OCI-LY1 (cell line): ENCODE measurements around the gene STEAP2.

Experiments
- H2AFZ ChIP-seq: fragments of 200-600 bp; sonication (generic), shearing (Covaris generic); 2 replicates; pipeline ENCODE4 v1.6.0; 2014; ENCODE audit warnings: antibody characterized with exemption, mild to moderate bottlenecking, low read length
- H3F3A ChIP-seq: fragments of 200-600 bp; sonication (generic), shearing (Covaris generic); 2 replicates; pipeline ENCODE4 v1.6.0; 2014; ENCODE audit warnings: mild to moderate bottlenecking, antibody characterized with exemption, low read length, moderate library complexity; ENCODE audit not compliant: insufficient read depth
- H3K27ac ChIP-seq: fragments of 200-600 bp; sonication (generic); 2 replicates; pipeline ENCODE4 v1.5.1; 2014; ENCODE audit warnings: low read length, mixed run types, mild to moderate bottlenecking, low read depth; ENCODE audit not compliant: poor library complexity, severe bottlenecking
- H3K27me3 ChIP-seq: fragments of 200-600 bp; sonication (generic); 2 replicates; pipeline ENCODE4 v1.6.0; 2014; ENCODE audit warnings: antibody characterized with exemption, mild to moderate bottlenecking, low read length, moderate library complexity; ENCODE audit not compliant: insufficient read depth
- H3K36me3 ChIP-seq: fragments of 200-600 bp; sonication (generic); 2 replicates; pipeline ENCODE4 v1.6.1; 2014; ENCODE audit warnings: mild to moderate bottlenecking, antibody characterized with exemption, low read length, moderate library complexity, mixed read lengths; ENCODE audit not compliant: insufficient read depth
- H3K4me1 ChIP-seq: fragments of 200-600 bp; sonication (generic); 2 replicates; pipeline ENCODE4 v1.5.1; 2014; ENCODE audit warnings: mild to moderate bottlenecking, low read length, moderate library complexity; ENCODE audit not compliant: insufficient read depth, severe bottlenecking
- H3K4me2 ChIP-seq: fragments of 200-600 bp; sonication (generic), shearing (Covaris generic); 2 replicates; pipeline ENCODE4 v1.6.1; 2014; ENCODE audit warnings: low read length
- H3K4me3 ChIP-seq: fragments of 200-600 bp; sonication (generic); 2 replicates; pipeline ENCODE4 v1.5.1; 2014; ENCODE audit warnings: low read length, low read depth, mild to moderate bottlenecking, mixed read lengths; ENCODE audit not compliant: poor library complexity, severe bottlenecking
- H3K79me2 ChIP-seq: fragments of 200-600 bp; shearing (Covaris generic); 2 replicates; pipeline ENCODE4 v1.6.1; 2016; ENCODE audit warnings: mixed run types, low read length, mixed read lengths; ENCODE audit not compliant: insufficient read depth
- H3K9ac ChIP-seq: fragments of 200-600 bp; sonication (generic), shearing (Covaris generic); 2 replicates; pipeline ENCODE4 v1.6.1; 2014; ENCODE audit warnings: mild to moderate bottlenecking, low read length, mixed read lengths
- H3K9me2 ChIP-seq: fragments of 200-600 bp; sonication (generic), shearing (Covaris generic); 2 replicates; pipeline ENCODE4 v1.6.1; 2014; ENCODE audit warnings: low read depth, mild to moderate bottlenecking, low read length, mixed read lengths
- H3K9me3 ChIP-seq: fragments of 200-600 bp; shearing (Covaris generic); 2 replicates; pipeline ENCODE4 v1.6.1; 2014; ENCODE audit warnings: low read length, mixed read lengths
- H4K20me1 ChIP-seq: fragments of 200-600 bp; sonication (generic), shearing (Covaris generic); 2 replicates; pipeline ENCODE4 v1.6.0; 2016; ENCODE audit warnings: mild to moderate bottlenecking, low read length; ENCODE audit not compliant: insufficient read depth
- EZH2 ChIP-seq: fragments of 200-600 bp; sonication (generic), shearing (Covaris generic); IDR thresholded peaks from 2 replicates; pipeline ENCODE4 v1.8.0; 2017; ENCODE audit warnings: borderline replicate concordance, mixed run types, mild to moderate bottlenecking, antibody characterized with exemption, low read length, moderate library complexity, mixed read lengths
- TF ChIP-seq, protein P1 (sequence below): fragments of 200-600 bp; sonication (generic), shearing (Covaris generic); IDR thresholded peaks from 2 replicates; pipeline ENCODE4 v1.5.1; 2017; ENCODE audit warnings: mild to moderate bottlenecking, antibody characterized with exemption, low read length, moderate library complexity, mixed read lengths

STEAP2 gene

DNA sequence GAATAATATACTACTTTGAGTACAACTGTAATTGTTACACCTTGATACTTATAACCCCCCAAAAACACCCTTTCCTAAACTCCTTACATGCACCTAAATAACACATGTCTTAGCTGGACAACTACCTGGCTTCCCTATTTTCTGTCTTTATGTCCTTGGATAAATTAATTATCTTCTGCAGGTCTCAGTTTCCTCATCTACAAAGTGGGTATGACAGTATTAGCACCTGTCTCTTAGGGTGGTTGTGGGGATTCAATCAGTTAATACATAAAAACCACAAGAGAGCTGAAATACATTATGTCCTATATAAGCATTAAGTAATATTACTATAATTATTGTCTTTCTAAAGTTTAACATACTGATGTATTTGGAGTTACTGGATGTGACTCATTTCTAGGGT, 10.8 kb downstream of the STEAP2 start:
- Histone ChIP-seq H3F3A (no peaks in the 10 kb centered on the region), H3K9me3 (no peaks in the 10 kb centered on the region), H3K79me2 (no peaks in the 10 kb centered on the region), H3K9ac (no peak overlapping the region), H3K4me1 (no peaks in the 10 kb centered on the region), H3K36me3 (no peaks in the 10 kb centered on the region), H3K4me2 (no peak overlapping the region), H4K20me1 (no peaks in the 10 kb centered on the region), H3K4me3 (no peak overlapping the region), H3K27ac (no peak overlapping the region), H3K27me3 (no peaks in the 10 kb centered on the region), H2AFZ (no peak overlapping the region), H3K9me2 (no peaks in the 10 kb centered on the region)
- no peak for TF ChIP-seq EZH2
- TF ChIP-seq, protein P1, sequence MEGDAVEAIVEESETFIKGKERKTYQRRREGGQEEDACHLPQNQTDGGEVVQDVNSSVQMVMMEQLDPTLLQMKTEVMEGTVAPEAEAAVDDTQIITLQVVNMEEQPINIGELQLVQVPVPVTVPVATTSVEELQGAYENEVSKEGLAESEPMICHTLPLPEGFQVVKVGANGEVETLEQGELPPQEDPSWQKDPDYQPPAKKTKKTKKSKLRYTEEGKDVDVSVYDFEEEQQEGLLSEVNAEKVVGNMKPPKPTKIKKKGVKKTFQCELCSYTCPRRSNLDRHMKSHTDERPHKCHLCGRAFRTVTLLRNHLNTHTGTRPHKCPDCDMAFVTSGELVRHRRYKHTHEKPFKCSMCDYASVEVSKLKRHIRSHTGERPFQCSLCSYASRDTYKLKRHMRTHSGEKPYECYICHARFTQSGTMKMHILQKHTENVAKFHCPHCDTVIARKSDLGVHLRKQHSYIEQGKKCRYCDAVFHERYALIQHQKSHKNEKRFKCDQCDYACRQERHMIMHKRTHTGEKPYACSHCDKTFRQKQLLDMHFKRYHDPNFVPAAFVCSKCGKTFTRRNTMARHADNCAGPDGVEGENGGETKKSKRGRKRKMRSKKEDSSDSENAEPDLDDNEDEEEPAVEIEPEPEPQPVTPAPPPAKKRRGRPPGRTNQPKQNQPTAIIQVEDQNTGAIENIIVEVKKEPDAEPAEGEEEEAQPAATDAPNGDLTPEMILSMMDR = no peak

DNA sequence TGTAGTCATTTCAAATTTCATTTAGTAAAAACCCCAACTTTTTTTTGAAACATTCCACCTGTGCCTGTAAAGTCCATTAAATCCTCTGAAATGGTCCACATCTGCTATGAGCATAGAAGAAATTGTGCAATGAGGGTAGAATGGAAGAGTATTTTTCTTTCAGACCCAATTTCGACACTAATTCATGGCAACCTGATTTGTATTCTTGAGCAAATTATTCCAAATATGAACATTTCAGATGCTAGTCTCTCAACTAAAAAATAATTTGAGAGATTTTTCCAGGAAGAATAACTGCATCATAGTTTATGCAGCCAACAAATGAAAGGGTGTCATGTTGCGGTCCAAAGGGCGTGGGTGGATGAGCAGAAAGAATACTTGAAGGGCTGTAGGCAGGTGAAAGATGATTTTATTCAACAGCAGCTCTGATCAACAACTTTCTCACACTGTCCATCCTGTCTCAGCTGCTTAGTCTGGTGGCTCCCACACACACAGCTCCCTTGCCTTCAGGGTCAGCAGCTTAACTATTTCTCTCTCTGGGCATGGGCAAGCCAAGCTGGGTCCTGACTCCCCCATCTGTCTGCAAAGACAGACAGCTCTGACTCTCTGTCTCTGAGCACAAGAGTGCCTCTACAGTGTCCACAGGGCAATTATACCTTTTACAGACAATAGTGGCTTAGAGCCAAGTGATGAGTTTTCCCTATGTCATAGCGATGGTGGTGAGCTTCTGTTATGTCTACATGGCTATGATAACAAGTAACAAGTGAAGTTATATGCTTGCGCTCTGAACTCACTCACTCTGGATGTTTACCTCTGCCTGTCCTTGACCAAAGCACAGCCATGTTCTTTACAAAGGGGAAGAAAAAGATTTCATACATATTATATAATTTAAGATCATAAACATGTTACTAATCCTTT, 11.5 kb downstream of the STEAP2 start:
- TF ChIP-seq, protein P1 = no peak
- no peak for TF ChIP-seq EZH2
- no peaks in the 10 kb centered on the region for H3K9me2 ChIP-seq
- H3K27me3 ChIP-seq = no peaks in the 10 kb centered on the region
- H3K4me3 ChIP-seq = no peak overlapping the region
- no peak overlapping the region for H3K4me2 ChIP-seq
- H3K36me3 ChIP-seq = no peaks in the 10 kb centered on the region
- no peaks in the 10 kb centered on the region for H3K9me3 ChIP-seq
- no peak overlapping the region for H3K27ac ChIP-seq
- H2AFZ ChIP-seq = no peak overlapping the region
- H3K4me1 ChIP-seq = no peaks in the 10 kb centered on the region
- H3K79me2 ChIP-seq = no peaks in the 10 kb centered on the region
- no peak overlapping the region for H3K9ac ChIP-seq
- H3F3A ChIP-seq = no peaks in the 10 kb centered on the region
- no peaks in the 10 kb centered on the region for H4K20me1 ChIP-seq

DNA sequence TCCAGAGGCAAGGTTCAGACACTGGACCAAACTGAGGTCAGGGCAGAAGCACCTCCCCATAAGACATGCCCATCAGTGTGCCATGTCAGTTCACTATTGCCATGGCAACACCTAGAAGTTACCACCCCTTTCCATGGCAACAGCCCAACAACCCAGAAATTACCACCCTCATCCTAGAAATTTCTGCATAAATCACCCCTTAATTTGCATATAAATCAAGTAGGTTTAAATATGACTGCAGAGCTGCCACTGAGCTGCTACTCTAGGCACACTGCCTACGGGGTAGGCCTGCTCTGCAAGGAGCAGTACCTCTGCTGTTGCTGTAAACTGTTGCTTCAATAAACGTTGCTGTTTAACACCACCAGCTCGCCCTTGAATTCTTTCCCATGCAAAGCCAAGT, 12.7 kb downstream of the STEAP2 start:
- no peak overlapping the region for H3K27ac ChIP-seq
- no peaks in the 10 kb centered on the region for H3K9me2 ChIP-seq
- no peaks in the 10 kb centered on the region for H4K20me1 ChIP-seq
- no peaks in the 10 kb centered on the region for H3K4me1 ChIP-seq
- H3K27me3 ChIP-seq = no peaks in the 10 kb centered on the region
- H3K79me2 ChIP-seq = no peaks in the 10 kb centered on the region
- no peak overlapping the region for H3K4me2 ChIP-seq
- H2AFZ ChIP-seq = no peak overlapping the region
- H3K9ac ChIP-seq = no peak overlapping the region
- H3K9me3 ChIP-seq = no peaks in the 10 kb centered on the region
- no peak for TF ChIP-seq EZH2
- TF ChIP-seq, protein P1 = no peak
- H3F3A ChIP-seq = no peaks in the 10 kb centered on the region
- H3K36me3 ChIP-seq = no peaks in the 10 kb centered on the region
- no peak overlapping the region for H3K4me3 ChIP-seq
